Trophoblast cell (in vitro differentiated cells and primary cell): ENCODE data around the gene GOLPH3.
A peak's percentile ranks its signal among the peaks of the same experiment; 100 is the strongest.
"Not testable (repeated sequence)": the region's sequence is repeated elsewhere in the genome, so short reads cannot be mapped to it uniquely, and the experiment has no call there.

ENCODE experiments used
- DNase-seq, 2 donors: peaks; one replicate each; pipeline ENCODE4 v3.0.0-alpha.2; 2016
- H2AFZ ChIP-seq: 2 replicates; pipeline ENCODE4 v1.6.1; 2013; ENCODE audit warnings: low read length, moderate library complexity, mild to moderate bottlenecking; ENCODE audit not compliant: insufficient read depth, poor library complexity
- H2AK5ac ChIP-seq: 2 replicates; pipeline ENCODE4 v1.6.1; 2013; ENCODE audit warnings: mild to moderate bottlenecking, low read length
- H2BK120ac ChIP-seq: 2 replicates; pipeline ENCODE4 v1.6.1; 2013; ENCODE audit warnings: low read length, mild to moderate bottlenecking, moderate library complexity; ENCODE audit not compliant: insufficient read depth, poor library complexity
- H2BK12ac ChIP-seq: 2 replicates; pipeline ENCODE4 v1.6.1; 2013; ENCODE audit warnings: mild to moderate bottlenecking, low read length, moderate library complexity
- H2BK5ac ChIP-seq: 2 replicates; pipeline ENCODE4 v1.6.1; 2013; ENCODE audit warnings: low read length, low read depth, moderate library complexity, mild to moderate bottlenecking; ENCODE audit not compliant: poor library complexity
- H3K14ac ChIP-seq: 2 replicates; pipeline ENCODE4 v1.6.1; 2013; ENCODE audit warnings: mild to moderate bottlenecking, low read length
- H3K18ac ChIP-seq: 2 replicates; pipeline ENCODE4 v1.6.1; 2013; ENCODE audit warnings: mild to moderate bottlenecking, low read length
- H3K23ac ChIP-seq: 2 replicates; pipeline ENCODE4 v1.6.1; 2013; ENCODE audit warnings: low read length
- H3K27ac ChIP-seq: 2 replicates; pipeline ENCODE4 v1.5.1; 2013; ENCODE audit warnings: low read depth, mild to moderate bottlenecking, inconsistent platforms, low read length, moderate library complexity
- H3K27me3 ChIP-seq: 2 replicates; pipeline ENCODE4 v1.6.1; 2013; ENCODE audit warnings: inconsistent platforms, mild to moderate bottlenecking, low read length, moderate library complexity; ENCODE audit not compliant: insufficient read depth
- H3K36me3 ChIP-seq, 2 experiments: 1 replicate in 1 of 2; 2 replicates in 1 of 2; pipeline ENCODE4 v1.6.1; 2013; ENCODE audit warnings: low read length in 2 of 2, mild to moderate bottlenecking in 2 of 2, moderate library complexity in 1 of 2; ENCODE audit not compliant: insufficient read depth in 2 of 2, control insufficient read depth in 1 of 2
- H3K4ac ChIP-seq: 2 replicates; pipeline ENCODE4 v1.6.1; 2013; ENCODE audit warnings: low read depth, mild to moderate bottlenecking, low read length, moderate library complexity
- H3K4me1 ChIP-seq, 2 experiments: 1 replicate in 1 of 2; 2 replicates in 1 of 2; pipeline ENCODE4 v1.6.1; 2013; ENCODE audit warnings: low read length in 2 of 2, mild to moderate bottlenecking in 2 of 2, moderate library complexity in 1 of 2; ENCODE audit not compliant: insufficient read depth in 2 of 2, control insufficient read depth in 1 of 2
- H3K4me2 ChIP-seq: 2 replicates; pipeline ENCODE4 v1.6.1; 2013; ENCODE audit warnings: inconsistent platforms, mild to moderate bottlenecking, low read length, moderate library complexity
- H3K4me3 ChIP-seq: 2 replicates; pipeline ENCODE4 v1.5.1; 2013; ENCODE audit warnings: mild to moderate bottlenecking, low read depth, low read length, inconsistent platforms
- H3K79me1 ChIP-seq: one replicate; pipeline ENCODE4 v1.6.1; 2013; ENCODE audit warnings: low read length
- H3K79me2 ChIP-seq: 2 replicates; pipeline ENCODE4 v1.6.1; 2013; ENCODE audit warnings: low read length, mild to moderate bottlenecking; ENCODE audit not compliant: control insufficient read depth, insufficient read depth, poor library complexity
- H3K9ac ChIP-seq: 2 replicates; pipeline ENCODE4 v1.6.1; 2013; ENCODE audit warnings: mild to moderate bottlenecking, low read length
- H3K9me3 ChIP-seq: 2 replicates; pipeline ENCODE4 v1.6.1; 2013; ENCODE audit warnings: low read depth, mild to moderate bottlenecking, control low read depth, inconsistent platforms, low read length; ENCODE audit not compliant: insufficient read depth
- H4K12ac ChIP-seq: 2 replicates; pipeline ENCODE4 v1.6.1; 2013; ENCODE audit warnings: low read depth, mild to moderate bottlenecking, low read length, moderate library complexity
- H4K8ac ChIP-seq: 2 replicates; pipeline ENCODE4 v1.6.1; 2013; ENCODE audit warnings: low read depth, mild to moderate bottlenecking, low read length, moderate library complexity
- H4K91ac ChIP-seq: one replicate; pipeline ENCODE4 v1.6.1; 2013; ENCODE audit warnings: low read depth, mild to moderate bottlenecking, low read length, moderate library complexity
- WGBS: extraction: QIAGEN DNeasy Blood & Tissue Kit; methylation state at CpG from one replicate; pipeline ENCODE4 v1.1.7; 2013; ENCODE audit warnings: missing lambda C conversion rate; ENCODE audit not compliant: insufficient read length, insufficient coverage; ENCODE audit errors: extremely low coverage; 5-methylcytosine and 5-hydroxymethylcytosine counted together

The GOLPH3 gene

DNA sequence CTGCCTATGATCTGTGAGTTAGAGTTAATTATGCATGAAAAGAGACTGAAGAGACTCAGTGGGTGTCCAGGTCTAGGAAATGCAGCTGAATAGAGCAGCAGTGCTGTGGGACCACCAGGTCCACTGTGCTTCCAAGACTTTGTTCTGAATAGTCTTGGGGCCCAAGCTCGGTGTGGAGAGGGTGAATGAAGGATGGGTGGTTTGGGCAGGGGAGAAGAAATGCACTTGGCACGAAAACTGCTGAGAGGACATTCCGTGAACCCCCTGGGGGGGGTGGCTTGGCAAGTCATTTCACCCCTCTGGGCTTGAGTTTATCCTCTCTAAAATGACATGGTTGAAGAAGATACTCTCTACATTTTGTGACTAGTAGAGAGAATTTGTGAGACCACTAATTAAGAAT is 36.0 kb upstream of the GOLPH3 start:
- Histone ChIP-seq H3K18ac (no peak overlapping the region), H3K27ac (no peak overlapping the region), H3K23ac (no peak overlapping the region), H2BK5ac (no peak overlapping the region), H3K9ac (no peak overlapping the region), H2AK5ac (no peak overlapping the region), H3K9me3 (peaks cover 2% of the 10 kb centered on the region), H3K27me3 (no peaks in the 10 kb centered on the region), H2BK12ac (peak overlapping the region; percentile 8), H3K4me1 (peaks cover 0 to 5% of the 10 kb centered on the region in 2 experiments), H3K79me2 (no peaks in the 10 kb centered on the region), H3K79me1 (peaks cover 4% of the 10 kb centered on the region), H3K4ac (no peak overlapping the region), H4K8ac (no peak overlapping the region), H3K36me3 (peaks cover 0 to 2% of the 10 kb centered on the region in 2 experiments), H2AFZ (no peak overlapping the region), H3K4me3 (no peak overlapping the region), H4K12ac (no peak overlapping the region), H3K4me2 (no peak overlapping the region), H4K91ac (peak overlapping the region; percentile 35), H3K14ac (no peak overlapping the region), H2BK120ac (peak overlapping the region; percentile 60)
- no peak for DNase-seq
- no CpG with 5 or more reads among the region's 3 CpGs for WGBS

- not testable (repeated sequence) for H3K4me2 ChIP-seq, H3K4ac ChIP-seq, H2BK120ac ChIP-seq, H3K23ac ChIP-seq, H3K9ac ChIP-seq, H2AK5ac ChIP-seq, H3K9me3 ChIP-seq, H3K18ac ChIP-seq, H4K12ac ChIP-seq, H2AFZ ChIP-seq, H3K27ac ChIP-seq, H3K79me1 ChIP-seq, H4K8ac ChIP-seq, H3K4me1 ChIP-seq, H3K4me3 ChIP-seq, H3K36me3 ChIP-seq, DNase-seq, H3K27me3 ChIP-seq, H3K79me2 ChIP-seq, H4K91ac ChIP-seq, H3K14ac ChIP-seq, H2BK5ac ChIP-seq, H2BK12ac ChIP-seq
- WGBS, result no CpG with 5 or more reads among the region's 31 CpGs
These were observed 34.7 kb upstream of the GOLPH3 start for GRCh38 chr5:32208837-32209236.

GRCh38 chr5:32207355-32207634 is 33.2 kb upstream of the GOLPH3 start:
- Histone ChIP-seq H3K4ac (no peak overlapping the region), H3K4me1 (peaks cover 0 to 10% of the 10 kb centered on the region in 2 experiments), H3K4me3 (no peak overlapping the region), H4K8ac (no peak overlapping the region), H3K79me2 (no peaks in the 10 kb centered on the region), H2AK5ac (no peak overlapping the region), H3K36me3 (peaks cover 0 to 2% of the 10 kb centered on the region in 2 experiments), H3K9ac (no peak overlapping the region), H4K12ac (no peak overlapping the region), H3K27me3 (no peaks in the 10 kb centered on the region), H3K14ac (no peak overlapping the region), H2AFZ (no peak overlapping the region), H2BK5ac (no peak overlapping the region), H3K23ac (no peak overlapping the region), H3K27ac (no peak overlapping the region), H3K18ac (no peak overlapping the region), H4K91ac (no peak overlapping the region), H2BK12ac (no peak overlapping the region), H3K79me1 (peaks cover 4% of the 10 kb centered on the region), H3K4me2 (no peak overlapping the region), H3K9me3 (peaks cover 2% of the 10 kb centered on the region), H2BK120ac (no peak overlapping the region)
- no peak for DNase-seq
- WGBS, result no CpG with 5 or more reads among the region's 4 CpGs

DNA sequence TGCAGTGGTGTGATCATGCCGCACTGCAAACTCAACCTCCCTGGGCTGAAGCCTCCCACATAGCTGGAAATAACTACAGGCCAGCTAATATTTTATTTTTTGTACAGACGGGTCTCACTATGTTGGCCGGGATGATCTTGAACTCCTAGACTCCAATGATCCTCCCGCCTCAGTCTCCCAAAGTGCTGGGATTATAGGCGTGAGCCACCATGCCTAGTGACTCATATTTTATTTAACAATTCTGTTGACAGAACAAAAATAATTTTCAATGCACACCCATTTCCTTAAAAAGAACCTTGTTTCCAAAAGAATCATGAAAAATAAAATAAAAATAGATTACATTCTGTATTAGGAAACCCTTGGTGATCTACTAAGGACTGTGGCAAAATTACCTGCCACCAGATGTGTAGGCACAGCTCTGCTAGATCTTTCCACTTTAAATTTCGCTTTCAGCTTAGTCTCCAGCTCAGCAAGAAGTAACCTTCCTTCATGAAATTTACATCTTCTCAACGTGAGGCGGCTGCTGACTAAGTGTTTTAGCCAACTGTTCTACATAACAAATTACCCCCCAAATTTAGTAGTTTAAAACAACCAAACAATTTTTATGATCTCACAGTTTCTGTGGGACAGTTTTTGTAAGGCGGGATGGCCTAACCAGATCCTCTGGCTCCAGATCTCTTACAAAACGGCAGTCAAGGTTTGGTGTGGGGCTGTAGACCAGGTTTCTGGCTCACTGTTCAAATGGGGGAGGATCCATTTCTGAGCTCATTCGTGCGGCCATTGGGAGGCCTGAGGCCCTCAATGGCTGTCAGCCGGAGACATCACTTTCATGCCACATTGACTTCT is 32.6 kb upstream of the GOLPH3 start:
- Histone ChIP-seq H4K91ac (no peak overlapping the region), H3K36me3 (peaks cover 0 to 2% of the 10 kb centered on the region in 2 experiments), H2BK5ac (no peak overlapping the region), H3K27me3 (no peaks in the 10 kb centered on the region), H3K4me2 (no peak overlapping the region), H3K9ac (no peak overlapping the region), H2AK5ac (no peak overlapping the region), H3K4ac (no peak overlapping the region), H3K14ac (no peak overlapping the region), H4K8ac (no peak overlapping the region), H3K23ac (no peak overlapping the region), H3K27ac (no peak overlapping the region), H2BK12ac (no peak overlapping the region), H3K18ac (no peak overlapping the region), H2BK120ac (no peak overlapping the region), H3K4me1 (peaks cover 0 to 10% of the 10 kb centered on the region in 2 experiments), H3K79me2 (no peaks in the 10 kb centered on the region), H3K9me3 (peaks cover 2% of the 10 kb centered on the region), H2AFZ (no peak overlapping the region), H3K79me1 (peaks cover 4% of the 10 kb centered on the region), H3K4me3 (no peak overlapping the region), H4K12ac (no peak overlapping the region)
- DNase-seq, result no peak
- WGBS, result no CpG with 5 or more reads among the region's 13 CpGs
